ENCODE results near the gene DAB1. TPM values are rescaled to one million over a fixed set of nuclear protein-coding genes. Genes with fewer than 3 reads are reported as not detected.

The DAB1 gene
- polyA plus RNA-seq, 3 donors, result not detected

DNA sequence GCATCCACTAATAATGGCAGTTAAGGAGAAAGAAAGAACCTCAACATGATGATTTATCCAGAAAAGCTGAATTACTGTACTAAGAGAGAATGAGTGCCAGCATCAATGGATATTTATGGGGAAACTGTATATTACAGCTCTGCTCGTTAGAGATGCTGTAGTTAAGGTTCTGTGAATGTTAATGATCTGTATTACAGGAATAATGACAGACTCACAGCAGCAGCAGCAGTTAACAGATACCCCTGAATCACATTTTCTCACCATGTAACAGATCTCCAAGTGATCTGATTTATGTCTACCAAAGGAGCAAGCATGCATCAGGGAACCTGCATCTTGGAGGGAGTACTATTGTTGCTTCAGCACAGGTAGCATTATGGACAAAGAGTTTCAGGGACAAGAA lies 377.4 kb downstream of the DAB1 start:
- Mint-ChIP-seq H3K4me1 (no peaks in the 10 kb centered on the region), H3K36me3 (no peaks in the 10 kb centered on the region), H3K27me3 (ENCODE audit: low read depth in 3 of 3) (no peaks in the 10 kb centered on the region), H3K4me3 (no peak overlapping the region), H3K9me3 (peaks cover 0 to 9% (median 2%) of the 10 kb centered on the region in 7 donors), H3K27ac (no peak overlapping the region)
- Histone ChIP-seq H3K4me2 (replicated peaks; ENCODE audit: extremely low read depth, low read length, poor library complexity, severe bottlenecking) (no peak overlapping the region), H3K9ac (ENCODE audit: insufficient read depth, low read length, poor library complexity, severe bottlenecking) (no peak overlapping the region), H3K4me3 (replicated peaks in 1 of 3; ENCODE audit: low read depth in 2 of 3, low read length in 3 of 3) (no peak overlapping the region), H3K36me3 (replicated peaks in 1 of 2; ENCODE audit: control insufficient read depth in 1 of 2, insufficient read depth in 2 of 2, low read length in 2 of 2) (no peaks in the 10 kb centered on the region), H3K4me1 (ENCODE audit: control insufficient read depth in 1 of 2, insufficient read depth in 2 of 2, low read length in 2 of 2) (no peaks in the 10 kb centered on the region), H3K27me3 (ENCODE audit: control insufficient read depth in 2 of 2, insufficient read depth in 2 of 2, low read length in 2 of 2) (no peaks in the 10 kb centered on the region), H3K79me2 (ENCODE audit: insufficient read depth, low read length) (no peaks in the 10 kb centered on the region), H3K27ac (ENCODE audit: low read depth in 1 of 2, low read length in 2 of 2) (no peak overlapping the region), H2AFZ (ENCODE audit: insufficient read depth, low read depth, low read length, poor library complexity, severe bottlenecking) (no peak overlapping the region), H3K9me3 (replicated peaks in 1 of 2; ENCODE audit: control insufficient read depth in 1 of 2, insufficient read depth in 1 of 2, low read length in 2 of 2) (no peaks in the 10 kb centered on the region), H4K20me1 (ENCODE audit: insufficient read depth, low read length) (no peaks in the 10 kb centered on the region)
- intact Hi-C loops (cut with micrococcal nuclease), result no loop called here
- WGBS (ENCODE audit: insufficient coverage), result no CpG with 5 or more reads among the region's 1 CpG
- TF ChIP-seq, protein P1, sequence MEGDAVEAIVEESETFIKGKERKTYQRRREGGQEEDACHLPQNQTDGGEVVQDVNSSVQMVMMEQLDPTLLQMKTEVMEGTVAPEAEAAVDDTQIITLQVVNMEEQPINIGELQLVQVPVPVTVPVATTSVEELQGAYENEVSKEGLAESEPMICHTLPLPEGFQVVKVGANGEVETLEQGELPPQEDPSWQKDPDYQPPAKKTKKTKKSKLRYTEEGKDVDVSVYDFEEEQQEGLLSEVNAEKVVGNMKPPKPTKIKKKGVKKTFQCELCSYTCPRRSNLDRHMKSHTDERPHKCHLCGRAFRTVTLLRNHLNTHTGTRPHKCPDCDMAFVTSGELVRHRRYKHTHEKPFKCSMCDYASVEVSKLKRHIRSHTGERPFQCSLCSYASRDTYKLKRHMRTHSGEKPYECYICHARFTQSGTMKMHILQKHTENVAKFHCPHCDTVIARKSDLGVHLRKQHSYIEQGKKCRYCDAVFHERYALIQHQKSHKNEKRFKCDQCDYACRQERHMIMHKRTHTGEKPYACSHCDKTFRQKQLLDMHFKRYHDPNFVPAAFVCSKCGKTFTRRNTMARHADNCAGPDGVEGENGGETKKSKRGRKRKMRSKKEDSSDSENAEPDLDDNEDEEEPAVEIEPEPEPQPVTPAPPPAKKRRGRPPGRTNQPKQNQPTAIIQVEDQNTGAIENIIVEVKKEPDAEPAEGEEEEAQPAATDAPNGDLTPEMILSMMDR (IDR thresholded peaks at IDR 0.05), result no peak
- no peak for DNase-seq

DNA sequence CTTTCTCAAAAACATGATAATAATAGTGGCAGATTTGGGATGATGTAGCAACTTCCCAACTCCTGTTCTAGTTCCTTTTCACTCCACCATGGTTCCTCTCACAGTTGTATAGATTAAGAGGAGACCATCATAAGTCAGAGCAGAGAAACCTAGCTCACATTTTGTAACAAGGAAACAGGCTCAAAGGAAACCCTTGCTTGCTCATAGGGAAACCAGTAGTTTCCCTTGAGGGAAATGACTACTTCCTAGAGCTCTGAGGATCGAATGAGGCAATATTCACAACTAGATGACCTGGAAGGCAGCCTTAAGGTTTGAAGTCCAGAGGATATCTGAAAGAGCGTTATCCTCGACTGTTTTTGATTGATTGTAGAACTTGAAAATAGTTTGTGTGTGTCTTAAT lies 382.0 kb downstream of the DAB1 start:
- 29% methylated on average over 1 of the region's 3 CpGs for WGBS (ENCODE audit: insufficient coverage)

More for the DNA sequence above, 382.0 kb downstream of the DAB1 start:
- Mint-ChIP-seq H3K36me3 (no peaks in the 10 kb centered on the region), H3K4me1 (no peaks in the 10 kb centered on the region), H3K27me3 (ENCODE audit: low read depth in 3 of 3) (peaks cover 0 to 1% (median 0%) of the 10 kb centered on the region in 3 donors), H3K4me3 (no peak overlapping the region), H3K27ac (no peak overlapping the region), H3K9me3 (peaks cover 0 to 9% (median 2%) of the 10 kb centered on the region in 7 donors)
- TF ChIP-seq, protein P1 (IDR thresholded peaks at IDR 0.05), result no peak
- H3K9ac ChIP-seq (ENCODE audit: insufficient read depth, low read length, poor library complexity, severe bottlenecking), result no peak overlapping the region
- no peaks in the 10 kb centered on the region for H3K9me3 ChIP-seq (replicated peaks in 1 of 2; ENCODE audit: control insufficient read depth in 1 of 2, insufficient read depth in 1 of 2, low read length in 2 of 2)
- intact Hi-C loops (cut with micrococcal nuclease), result no loop called here
- no peak overlapping the region for H2AFZ ChIP-seq (ENCODE audit: insufficient read depth, low read depth, low read length, poor library complexity, severe bottlenecking)
- H3K4me2 ChIP-seq (replicated peaks; ENCODE audit: extremely low read depth, low read length, poor library complexity, severe bottlenecking), result no peak overlapping the region
- H3K4me3 ChIP-seq (replicated peaks in 1 of 3; ENCODE audit: low read depth in 2 of 3, low read length in 3 of 3), result no peak overlapping the region
- H4K20me1 ChIP-seq (ENCODE audit: insufficient read depth, low read length), result no peaks in the 10 kb centered on the region
- no peaks in the 10 kb centered on the region for H3K79me2 ChIP-seq (ENCODE audit: insufficient read depth, low read length)
- no peak for DNase-seq
- no peaks in the 10 kb centered on the region for H3K4me1 ChIP-seq (ENCODE audit: control insufficient read depth in 1 of 2, insufficient read depth in 2 of 2, low read length in 2 of 2)
- no peaks in the 10 kb centered on the region for H3K36me3 ChIP-seq (replicated peaks in 1 of 2; ENCODE audit: control insufficient read depth in 1 of 2, insufficient read depth in 2 of 2, low read length in 2 of 2)
- H3K27ac ChIP-seq (ENCODE audit: low read depth in 1 of 2, low read length in 2 of 2), result no peak overlapping the region
- H3K27me3 ChIP-seq (ENCODE audit: control insufficient read depth in 2 of 2, insufficient read depth in 2 of 2, low read length in 2 of 2), result no peaks in the 10 kb centered on the region

Measured in CD14-positive monocyte (primary cell).